ENCODE results near the gene STRA8.
"Not testable (repeated sequence)": the region's sequence is repeated elsewhere in the genome, so short reads cannot be mapped to it uniquely, and the experiment has no call there.

Gene STRA8

GRCh38 chr7:135215180-135215579, 18.5 kb upstream of the STRA8 start:
- TF ChIP-seq CTCF (IDR thresholded peaks at IDR 0.05; ENCODE audit: control insufficient read depth, extremely low read depth, insufficient read depth), result no peak
- H3K4me3 ChIP-seq (ENCODE audit: low read depth, low read length), result no peak overlapping the region

GRCh38 chr7:135215698-135216097, 17.9 kb upstream of the STRA8 start:
- no peak for DNase-seq (ENCODE audit: low read depth)
- TF ChIP-seq CTCF (IDR thresholded peaks at IDR 0.05; ENCODE audit: control insufficient read depth, extremely low read depth, insufficient read depth), result no peak
- no peak overlapping the region for H3K4me3 ChIP-seq (ENCODE audit: low read depth, low read length)

More at GRCh38 chr7:135215180-135215579, 18.5 kb upstream of the STRA8 start:
- no peak for DNase-seq (ENCODE audit: low read depth)

- peak; percentile 71 for DNase-seq (ENCODE audit: low read depth)
- H3K4me3 ChIP-seq (ENCODE audit: low read depth, low read length), result no peak overlapping the region
- TF ChIP-seq CTCF (IDR thresholded peaks at IDR 0.05; ENCODE audit: control insufficient read depth, extremely low read depth, insufficient read depth), result no peak
Observed at GRCh38 chr7:135217645-135218509, 15.8 kb upstream of the STRA8 start.

GRCh38 chr7:135224027-135224426, 9.6 kb upstream of the STRA8 start:
- H3K4me3 ChIP-seq (ENCODE audit: low read depth, low read length), result no peak overlapping the region
- no peak for DNase-seq (ENCODE audit: low read depth)
- TF ChIP-seq CTCF (IDR thresholded peaks at IDR 0.05; ENCODE audit: control insufficient read depth, extremely low read depth, insufficient read depth), result no peak

GRCh38 chr7:135231686-135232085, 2.0 kb upstream of the STRA8 start:
- DNase-seq (ENCODE audit: low read depth), result no peak
- no peak overlapping the region for H3K4me3 ChIP-seq (ENCODE audit: low read depth, low read length)
- TF ChIP-seq CTCF (IDR thresholded peaks at IDR 0.05; ENCODE audit: control insufficient read depth, extremely low read depth, insufficient read depth), result no peak

GRCh38 chr7:135232087-135232486, 1.6 kb upstream of the STRA8 start:
- DNase-seq (ENCODE audit: low read depth), result no peak
- H3K4me3 ChIP-seq (ENCODE audit: low read depth, low read length), result no peak overlapping the region
- TF ChIP-seq CTCF (IDR thresholded peaks at IDR 0.05; ENCODE audit: control insufficient read depth, extremely low read depth, insufficient read depth), result no peak

GRCh38 chr7:135232720-135233119, 918 bp upstream of the STRA8 start:
- peak; percentile 17; the same call in 1 of the 2 replicates for TF ChIP-seq CTCF (IDR thresholded peaks at IDR 0.05; ENCODE audit: control insufficient read depth, extremely low read depth, insufficient read depth)
- H3K4me3 ChIP-seq (ENCODE audit: low read depth, low read length), result no peak overlapping the region
- no peak for DNase-seq (ENCODE audit: low read depth)

GRCh38 chr7:135234095-135234494, 457 bp downstream of the STRA8 start:
- not testable (repeated sequence) for DNase-seq (ENCODE audit: low read depth); H3K4me3 ChIP-seq (ENCODE audit: low read depth, low read length)
